OCI-LY7 (cell line): Measurements from ENCODE around the gene TMEM35A. TPM values are rescaled to one million over a fixed set of nuclear protein-coding genes. Genes with fewer than 3 reads are reported as not detected.

Experiments
- BruUV-seq: library from RNA; stranded (reverse); fragments of 400-500 nt; replicated peaks from 2 replicates; lab custom pipeline; 2021; lab: Mats Ljungman, UMichigan
- CTCF ChIA-PET: fragments of 300-600 bp; sonication (Branson Sonifier 250); formaldehyde crosslinking; loops from one replicate; lab custom pipeline; 2022; ENCODE audit warnings: antibody characterized with exemption; ENCODE audit not compliant: unreplicated experiment; lab: Charles Lee
- POLR2A ChIA-PET: fragments of 300-600 bp; sonication (Branson Sonifier 250); formaldehyde crosslinking; loops from one replicate; lab custom pipeline; 2022; ENCODE audit warnings: antibody characterized with exemption; lab: Charles Lee
- DNase-seq: peaks from one replicate; pipeline ENCODE4 v3.0.0-alpha.2; 2015; ENCODE audit warnings: low spot score
- H2AFZ ChIP-seq: fragments of 200-600 bp; sonication (generic), shearing (Covaris generic); 2 replicates; pipeline ENCODE4 v1.6.1; 2014; ENCODE audit warnings: mild to moderate bottlenecking, antibody characterized with exemption, low read length, moderate library complexity
- H3K27ac ChIP-seq: fragments of 200-600 bp; sonication (generic); 2 replicates; pipeline ENCODE4 v1.5.1; 2014; ENCODE audit warnings: mixed run types, low read depth, mild to moderate bottlenecking, moderate library complexity, low read length, inconsistent platforms; ENCODE audit not compliant: poor library complexity, severe bottlenecking
- H3K36me3 ChIP-seq: fragments of 200-600 bp; sonication (generic); 2 replicates; pipeline ENCODE4 v1.6.1; 2014; ENCODE audit warnings: mild to moderate bottlenecking, antibody characterized with exemption, low read length, moderate library complexity, mixed read lengths; ENCODE audit not compliant: insufficient read depth
- H3K4me1 ChIP-seq: fragments of 200-600 bp; sonication (generic); 2 replicates; pipeline ENCODE4 v1.5.1; 2014; ENCODE audit warnings: mild to moderate bottlenecking, low read length; ENCODE audit not compliant: insufficient read depth, poor library complexity, severe bottlenecking
- H3K4me2 ChIP-seq: fragments of 200-600 bp; sonication (generic); 2 replicates; pipeline ENCODE4 v1.6.1; 2014; ENCODE audit warnings: mild to moderate bottlenecking, low read length
- H3K4me3 ChIP-seq: fragments of 200-600 bp; sonication (generic); 2 replicates; pipeline ENCODE4 v1.5.1; 2014; ENCODE audit warnings: mild to moderate bottlenecking, low read depth, low read length; ENCODE audit not compliant: poor library complexity, severe bottlenecking
- H3K79me2 ChIP-seq: fragments of 200-600 bp; sonication (generic); 2 replicates; pipeline ENCODE4 v1.6.1; 2016; ENCODE audit warnings: low read depth, mild to moderate bottlenecking, low read length, moderate library complexity, mixed read lengths; ENCODE audit not compliant: insufficient read depth
- H3K9me2 ChIP-seq: fragments of 200-600 bp; sonication (generic); 2 replicates; pipeline ENCODE4 v1.6.1; 2016; ENCODE audit warnings: mild to moderate bottlenecking, low read length, mixed read lengths; ENCODE audit not compliant: insufficient read depth
- H3K9me3 ChIP-seq: fragments of 200-600 bp; sonication (generic); 2 replicates; pipeline ENCODE4 v1.6.1; 2014; ENCODE audit warnings: mild to moderate bottlenecking, mixed run types, low read length, mixed read lengths
- H4K20me1 ChIP-seq: fragments of 200-600 bp; sonication (generic); 2 replicates; pipeline ENCODE4 v1.6.1; 2014; ENCODE audit warnings: mild to moderate bottlenecking, antibody characterized with exemption, low read length, moderate library complexity, mixed read lengths; ENCODE audit not compliant: insufficient read depth
- CTCF ChIP-seq: fragments of 200-600 bp; sonication (generic); conservative IDR thresholded peaks from 2 replicates; pipeline ENCODE4 v1.5.1; 2014; ENCODE audit warnings: mild to moderate bottlenecking, antibody characterized with exemption, low read length, moderate library complexity, mixed read lengths
- EZH2phosphoT487 ChIP-seq: fragments of 200-600 bp; sonication (generic); IDR thresholded peaks from 2 replicates; pipeline ENCODE4 v1.6.1; 2018; ENCODE audit warnings: low read depth, borderline replicate concordance, mild to moderate bottlenecking, mixed run types, antibody characterized with exemption, low read length, moderate library complexity, mixed read lengths
- intact Hi-C: fragments of 100-400 bp; cut with micrococcal nuclease; formaldehyde crosslinking; loops from one replicate; pipeline ENCODE4 v1.10.0; 2022; ENCODE audit not compliant: unreplicated experiment
- total RNA-seq, 2 experiments: library from RNA; depleted of rRNA in 1 of 2; stranded (reverse); fragments of >200 nt in 1 of 2; shearing (Covaris generic) in 1 of 2; gene quantifications; 2 replicates each; pipeline ENCODE4 v1.2.3, GENCODE V29; 2014 to 2022

TMEM35A gene
- total RNA-seq, 2 experiments from 2014 or later, result not detected

- peaks cover 2% of the 10 kb centered on the region for H3K4me1 ChIP-seq
- H3K79me2 ChIP-seq, result no peaks in the 10 kb centered on the region
- TF ChIP-seq EZH2phosphoT487, result no peak
- TF ChIP-seq CTCF, result no peak
- CTCF ChIA-PET, result no interaction called here
- H3K4me2 ChIP-seq, result no peak overlapping the region
- no peak overlapping the region for H3K4me3 ChIP-seq
- H4K20me1 ChIP-seq, result no peaks in the 10 kb centered on the region
- H2AFZ ChIP-seq, result no peak overlapping the region
- intact Hi-C loops, result no loop called here
- POLR2A ChIA-PET, result interaction anchor here (0.6 kb wide), 1 partner anchor 13 kb away, joined by 4 read pairs; no protein-coding TSS in a partner anchor
- no peaks in the 10 kb centered on the region for H3K9me2 ChIP-seq
- no peak for DNase-seq
- no TSS peak for BruUV-seq
- H3K36me3 ChIP-seq, result no peaks in the 10 kb centered on the region
- H3K9me3 ChIP-seq, result no peaks in the 10 kb centered on the region
- no peak overlapping the region for H3K27ac ChIP-seq
Observed at GRCh38 chrX:101062176-101062575, 16.5 kb upstream of the TMEM35A start.

- H4K20me1 ChIP-seq, result no peaks in the 10 kb centered on the region
- intact Hi-C loops, result no loop called here
- no peak overlapping the region for H3K4me2 ChIP-seq
- TF ChIP-seq CTCF (no peak), EZH2phosphoT487 (no peak)
- no peaks in the 10 kb centered on the region for H3K4me1 ChIP-seq
- H3K36me3 ChIP-seq, result no peaks in the 10 kb centered on the region
- H3K9me2 ChIP-seq, result no peaks in the 10 kb centered on the region
- no peak overlapping the region for H3K4me3 ChIP-seq
- H2AFZ ChIP-seq, result no peak overlapping the region
- H3K9me3 ChIP-seq, result no peaks in the 10 kb centered on the region
- H3K27ac ChIP-seq, result no peak overlapping the region
- no TSS peak for BruUV-seq
- ChIA-PET CTCF (no interaction called here), POLR2A (interaction anchor here (0.5 to 0.6 kb wide), 2 partner anchors 62 to 205 kb away, joined by 4 to 6 read pairs; no protein-coding TSS in a partner anchor)
- no peaks in the 10 kb centered on the region for H3K79me2 ChIP-seq
- no peak for DNase-seq
Observed at GRCh38 chrX:101071582-101071981, 7.1 kb upstream of the TMEM35A start.

- intact Hi-C loops, result no loop called here
- Histone ChIP-seq H3K4me2 (no peak overlapping the region), H3K4me3 (no peak overlapping the region), H2AFZ (no peak overlapping the region), H3K27ac (no peak overlapping the region), H3K36me3 (no peaks in the 10 kb centered on the region), H3K9me3 (no peaks in the 10 kb centered on the region), H4K20me1 (no peaks in the 10 kb centered on the region), H3K9me2 (no peaks in the 10 kb centered on the region), H3K79me2 (no peaks in the 10 kb centered on the region), H3K4me1 (no peaks in the 10 kb centered on the region)
- ChIA-PET CTCF (no interaction called here), POLR2A (interaction anchor here (0.6 to 1.4 kb wide), 2 partner anchors 14 to 47 kb away, joined by 3 read pairs; no protein-coding TSS in a partner anchor)
- no peak for DNase-seq
- no TSS peak for BruUV-seq
- TF ChIP-seq CTCF (no peak), EZH2phosphoT487 (no peak)
Observed at GRCh38 chrX:101079736-101080270, 1.1 kb downstream of the TMEM35A start.
